Suprapubic skin (tissue), 4 donors: ENCODE data around the gene MT1E.

Experiments
- POLR2A ChIP-seq, 2 donors: fragments of 450-650 bp; IDR thresholded peaks; one replicate each; pipeline ENCODE4 v1.6.1; 2017; ENCODE audit warnings: antibody characterized with exemption in 2 of 2, mild to moderate bottlenecking in 2 of 2, moderate library complexity in 2 of 2
- POLR2AphosphoS5 ChIP-seq, 3 donors: sonication (generic); formaldehyde crosslinking; IDR thresholded peaks; one replicate each; pipeline ENCODE4 v1.6.1; 2017; ENCODE audit warnings: antibody characterized with exemption in 3 of 3

DNA sequence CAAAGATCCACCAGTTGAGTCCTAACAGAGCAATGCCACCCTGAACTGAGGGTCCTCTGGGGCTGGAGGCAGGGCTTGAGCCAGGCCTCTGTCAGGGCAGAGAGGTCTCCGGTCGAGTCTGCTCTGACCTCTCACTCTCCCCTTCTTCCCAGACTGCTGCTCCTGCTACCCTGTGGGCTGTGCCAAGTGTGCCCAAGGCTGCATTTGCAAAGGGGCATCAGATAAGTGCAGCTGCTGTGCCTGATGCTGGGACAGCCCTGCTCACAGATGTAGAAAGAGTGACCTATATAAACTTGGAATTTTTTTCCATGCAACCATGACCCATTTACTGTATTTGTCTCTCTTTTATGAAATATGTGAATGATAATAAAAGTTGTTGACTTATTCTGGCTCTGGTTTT lies 23.7 kb downstream of the MT1E start:
- no peak for TF ChIP-seq POLR2A (IDR thresholded peaks at IDR 0.05)
- TF ChIP-seq POLR2AphosphoS5 (IDR thresholded peaks at IDR 0.05): no peak
